Panc1 (cell line): ENCODE data around the gene KHNYN. TPM values are rescaled to one million over a fixed set of nuclear protein-coding genes. Genes with fewer than 3 reads are reported as not detected.

Experiments
- ATAC-seq: fragments of 200-7000 bp; cut with Tn5 transposase; 2 replicates; pipeline ENCODE4 v1.9.1; 2020; ENCODE audit warnings: mild to moderate bottlenecking, moderate library complexity
- BruUV-seq: library from RNA; stranded (reverse); fragments of 400-500 nt; replicated peaks from 2 replicates; lab custom pipeline; 2021; lab: Mats Ljungman, UMichigan
- CTCF ChIA-PET: fragments of 300-600 bp; sonication (Branson Sonifier 250); formaldehyde crosslinking; loops from one replicate; lab custom pipeline; 2022; ENCODE audit warnings: antibody characterized with exemption; lab: Charles Lee
- POLR2A ChIA-PET: fragments of 300-600 bp; sonication (Branson Sonifier 250); formaldehyde crosslinking; loops from one replicate; lab custom pipeline; 2022; ENCODE audit warnings: antibody characterized with exemption; lab: Charles Lee
- DNase-seq: peaks from one replicate; pipeline ENCODE4 v3.0.0-alpha.2; 2010; ENCODE audit warnings: low read depth, low spot score
- H3K27ac ChIP-seq: 2 replicates; pipeline ENCODE4 v1.5.1; 2011; ENCODE audit warnings: mild to moderate bottlenecking, low read length, inconsistent platforms
- H3K27me3 ChIP-seq: fragments of 200-500 bp; sonication (Bioruptor generic); 2 replicates; pipeline ENCODE4 v1.6.0; 2014; ENCODE audit warnings: low read length, inconsistent platforms; ENCODE audit not compliant: control insufficient read depth, insufficient read depth
- H3K36me3 ChIP-seq: fragments of 200-500 bp; sonication (Bioruptor generic); 2 replicates; pipeline ENCODE4 v1.5.1; 2014; ENCODE audit warnings: inconsistent platforms, mild to moderate bottlenecking, low read length, moderate library complexity; ENCODE audit not compliant: control insufficient read depth, insufficient read depth
- H3K4me1 ChIP-seq: 2 replicates; pipeline ENCODE4 v1.5.1; 2011; ENCODE audit warnings: inconsistent platforms, mild to moderate bottlenecking, low read length, moderate library complexity; ENCODE audit not compliant: control insufficient read depth, insufficient read depth
- H3K4me3 ChIP-seq, 2 experiments: 2 replicates each; pipeline ENCODE4 v1.5.1; 2011 to 2012; ENCODE audit warnings: low read depth in 2 of 2, low read length in 2 of 2, mild to moderate bottlenecking in 2 of 2, inconsistent platforms in 1 of 2, moderate library complexity in 1 of 2
- H3K9me3 ChIP-seq: fragments of 200-500 bp; sonication (Bioruptor generic); 2 replicates; pipeline ENCODE4 v1.5.1; 2014; ENCODE audit warnings: low read depth, mild to moderate bottlenecking, inconsistent platforms, low read length, moderate library complexity; ENCODE audit not compliant: control insufficient read depth, insufficient read depth
- CTCF ChIP-seq: fragments of 450-650 bp; IDR thresholded peaks from 2 replicates; pipeline ENCODE4 v1.5.1; 2017; ENCODE audit warnings: mild to moderate bottlenecking
- POLR2AphosphoS5 ChIP-seq: IDR thresholded peaks from 2 replicates; pipeline ENCODE4 v1.6.1; 2012; ENCODE audit warnings: mild to moderate bottlenecking, low read depth, low read length, moderate library complexity
- REST ChIP-seq, 2 experiments: IDR thresholded peaks; 2 replicates each; pipeline ENCODE4 v1.6.1; 2011 to 2012; ENCODE audit warnings: low read depth in 2 of 2, control low read depth in 1 of 2, low read length in 1 of 2, mild to moderate bottlenecking in 1 of 2, moderate library complexity in 1 of 2; ENCODE audit not compliant: insufficient read depth in 1 of 2
- SIN3A ChIP-seq: IDR thresholded peaks from 2 replicates; pipeline ENCODE4 v1.6.1; 2012; ENCODE audit warnings: low read depth, mild to moderate bottlenecking, low read length, moderate library complexity, borderline replicate concordance; ENCODE audit not compliant: insufficient read depth
- TCF7L2 ChIP-seq: IDR thresholded peaks from 2 replicates; pipeline ENCODE4 v1.6.1; 2011; ENCODE audit warnings: mild to moderate bottlenecking, low read depth, low read length, inconsistent platforms
- in situ Hi-C: cut with HindIII; loops from 2 replicates; pipeline ENCODE4 v1.10.0; 2016; ENCODE audit warnings: low sequenced_read_pairs, low pct_unique_long_range_greater_than_20kb
- intact Hi-C: fragments of 100-400 bp; cut with micrococcal nuclease; formaldehyde crosslinking; loops from one replicate; pipeline ENCODE4 v1.10.0; 2022; ENCODE audit not compliant: unreplicated experiment
- total RNA-seq: library from RNA; stranded (reverse); gene quantifications from one replicate; pipeline ENCODE4 v1.2.1, GENCODE V29; 2021; ENCODE audit not compliant: unreplicated experiment

Gene KHNYN
- total RNA-seq, 1 experiment from 2014 or later, result 37.6 TPM

- DNase-seq (no peak), ATAC-seq (no peak)
- in situ Hi-C loops, result no loop called here
- Histone ChIP-seq H3K9me3 (no peaks in the 10 kb centered on the region), H3K4me3 (no peak overlapping the region), H3K27ac (no peak overlapping the region), H3K27me3 (no peaks in the 10 kb centered on the region), H3K4me1 (no peaks in the 10 kb centered on the region), H3K36me3 (no peaks in the 10 kb centered on the region)
- TF ChIP-seq CTCF (no peak), POLR2AphosphoS5 (no peak), SIN3A (no peak), TCF7L2 (no peak), REST (IDR thresholded peaks at IDR 0.05; ENCODE audit: insufficient read depth in 1 of 2, low read depth in 2 of 2, low read length in 1 of 2) (no peak)
- ChIA-PET CTCF (no interaction called here), POLR2A (no interaction called here)
- BruUV-seq, result no TSS peak
- intact Hi-C loops, result no loop called here
Measured at GRCh38 chr14:24415421-24416253, 14.1 kb upstream of the KHNYN start.

- no peaks in the 10 kb centered on the region for H3K27me3 ChIP-seq
- H3K4me3 ChIP-seq, result no peak overlapping the region
- H3K9me3 ChIP-seq, result no peaks in the 10 kb centered on the region
- no peak for ATAC-seq
- no TSS peak for BruUV-seq
- H3K4me1 ChIP-seq, result no peaks in the 10 kb centered on the region
- in situ Hi-C loops (no loop called here), intact Hi-C loops (no loop called here)
- H3K27ac ChIP-seq, result no peak overlapping the region
- no peak for TF ChIP-seq SIN3A
- no peak for TF ChIP-seq POLR2AphosphoS5
- TF ChIP-seq REST (IDR thresholded peaks at IDR 0.05; ENCODE audit: insufficient read depth in 1 of 2, low read depth in 2 of 2, low read length in 1 of 2), result no peak
- no peak for TF ChIP-seq TCF7L2
- no peak for TF ChIP-seq CTCF
- POLR2A ChIA-PET, result no interaction called here
- CTCF ChIA-PET, result no interaction called here
- no peaks in the 10 kb centered on the region for H3K36me3 ChIP-seq
- DNase-seq, result no peak
Measured at GRCh38 chr14:24416254-24416931, 13.4 kb upstream of the KHNYN start.
